PC-9 (cell line): ENCODE data around the gene RXRA. TPM values are rescaled to one million over a fixed set of nuclear protein-coding genes. Genes with fewer than 3 reads are reported as not detected.

Experiments
- BruUV-seq: library from RNA; stranded (reverse); fragments of 400-500 nt; replicated peaks from 2 replicates; lab custom pipeline; 2021; lab: Mats Ljungman, UMichigan
- CTCF ChIA-PET: fragments of 300-600 bp; sonication (Branson Sonifier 250); formaldehyde crosslinking; loops from one replicate; lab custom pipeline; 2022; ENCODE audit warnings: antibody characterized with exemption; lab: Charles Lee
- POLR2A ChIA-PET: fragments of 300-600 bp; sonication (Branson Sonifier 250); formaldehyde crosslinking; loops from one replicate; lab custom pipeline; 2022; ENCODE audit warnings: antibody characterized with exemption; ENCODE audit not compliant: unreplicated experiment; lab: Charles Lee
- DNase-seq, 2 experiments: peaks; one replicate each; pipeline versions ENCODE4 v3.0.0 to v3.0.0-alpha.2; 2015 to 2022; ENCODE audit warnings: mixed read lengths in 1 of 2
- H2AFZ ChIP-seq: fragments of 200-600 bp; sonication (generic); 2 replicates; pipeline ENCODE4 v1.8.1; 2017; ENCODE audit warnings: antibody characterized with exemption
- H3F3A ChIP-seq: fragments of 200-600 bp; sonication (generic); 2 replicates; pipeline ENCODE4 v1.8.1; 2017; ENCODE audit warnings: antibody characterized with exemption, mild to moderate bottlenecking, low read depth; ENCODE audit not compliant: insufficient read depth
- H3K27ac ChIP-seq: fragments of 200-600 bp; sonication (generic); 2 replicates; pipeline ENCODE4 v1.6.1; 2016; ENCODE audit warnings: mixed run types
- H3K27me3 ChIP-seq: fragments of 200-600 bp; sonication (generic); 2 replicates; pipeline ENCODE4 v1.6.1; 2016; ENCODE audit warnings: low read depth, mixed run types; ENCODE audit not compliant: insufficient read depth
- H3K36me3 ChIP-seq: fragments of 200-600 bp; sonication (generic); 2 replicates; pipeline ENCODE4 v1.6.1; 2016; ENCODE audit warnings: low read depth, mixed run types
- H3K4me1 ChIP-seq: fragments of 200-600 bp; sonication (generic); replicated peaks from 2 replicates; pipeline ENCODE4 v1.6.1; 2016; ENCODE audit warnings: mixed run types; ENCODE audit not compliant: insufficient read depth
- H3K4me2 ChIP-seq: fragments of 200-600 bp; sonication (generic); 2 replicates; pipeline ENCODE4 v1.6.1; 2017; ENCODE audit warnings: mixed run types
- H3K4me3 ChIP-seq: fragments of 200-600 bp; sonication (generic); 2 replicates; pipeline ENCODE4 v1.6.1; 2016; ENCODE audit warnings: mixed run types
- H3K79me2 ChIP-seq: fragments of 200-600 bp; sonication (generic); 2 replicates; pipeline ENCODE4 v1.6.1; 2017; ENCODE audit warnings: low read depth, mixed run types
- H3K9me2 ChIP-seq: fragments of 200-600 bp; sonication (generic); 2 replicates; pipeline ENCODE4 v1.8.1; 2017; ENCODE audit warnings: mild to moderate bottlenecking; ENCODE audit not compliant: insufficient read depth
- H3K9me3 ChIP-seq: fragments of 200-600 bp; sonication (generic); 2 replicates; pipeline ENCODE4 v1.8.1; 2016; ENCODE audit warnings: low read depth; ENCODE audit not compliant: insufficient read depth
- H4K20me1 ChIP-seq: fragments of 200-600 bp; sonication (generic); 2 replicates; pipeline ENCODE4 v1.8.1; 2017; ENCODE audit not compliant: insufficient read depth
- EZH2 ChIP-seq: fragments of 200-600 bp; sonication (generic); IDR thresholded peaks from 2 replicates; pipeline ENCODE4 v1.8.0; 2017; ENCODE audit warnings: antibody characterized with exemption, low read depth
- intact Hi-C: fragments of 100-400 bp; cut with micrococcal nuclease; formaldehyde crosslinking; loops from one replicate; pipeline ENCODE4 v1.10.0; 2022; ENCODE audit not compliant: unreplicated experiment
- total RNA-seq: library from RNA; stranded (reverse); gene quantifications from 2 replicates; pipeline ENCODE4 v1.2.3, GENCODE V29; 2021
- TF ChIP-seq, protein P1 (sequence below): fragments of 200-600 bp; sonication (generic); conservative IDR thresholded peaks from 2 replicates; pipeline ENCODE4 v1.6.1; 2017; ENCODE audit warnings: mixed run types, antibody characterized with exemption, mild to moderate bottlenecking, moderate library complexity

The RXRA gene
- total RNA-seq, 1 experiment from 2014 or later, result 146 TPM

DNA sequence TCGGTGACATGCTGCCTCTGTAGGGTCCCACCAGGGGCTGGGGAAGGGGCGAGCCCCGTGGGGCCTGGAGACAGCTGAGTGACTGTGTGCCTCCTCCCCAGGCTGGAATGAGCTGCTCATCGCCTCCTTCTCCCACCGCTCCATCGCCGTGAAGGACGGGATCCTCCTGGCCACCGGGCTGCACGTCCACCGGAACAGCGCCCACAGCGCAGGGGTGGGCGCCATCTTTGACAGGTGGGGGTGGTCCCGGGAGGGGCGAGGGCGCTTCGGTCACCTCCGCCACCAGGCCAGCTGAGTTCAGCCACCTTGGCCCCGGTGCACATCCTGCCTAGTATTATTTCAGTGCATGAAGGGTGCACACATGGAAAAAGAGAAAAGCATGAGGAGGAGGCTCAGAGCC is 102.8 kb downstream of the RXRA start:
- H3K9me3 ChIP-seq, result no peaks in the 10 kb centered on the region
- H3K4me2 ChIP-seq, result no peak overlapping the region
- ChIA-PET POLR2A (no interaction called here), CTCF (interaction anchor here (0.6 kb wide), 1 partner anchor 388 kb away, joined by 4 read pairs; no protein-coding TSS in a partner anchor)
- H3F3A ChIP-seq, result no peaks in the 10 kb centered on the region
- H3K27ac ChIP-seq, result no peak overlapping the region
- no peaks in the 10 kb centered on the region for H3K79me2 ChIP-seq
- H4K20me1 ChIP-seq, result peaks cover 10% of the 10 kb centered on the region; the same call in 1 of the 2 replicates
- intact Hi-C loops, result no loop called here
- H3K4me1 ChIP-seq, result no peaks in the 10 kb centered on the region
- 0 out of 2 replicates have a peak, but pooled peaks cover 2% of the 10 kb centered on the region for H3K36me3 ChIP-seq
- no peak overlapping the region for H3K4me3 ChIP-seq
- H3K9me2 ChIP-seq, result no peaks in the 10 kb centered on the region
- no peak for DNase-seq
- no peak overlapping the region for H2AFZ ChIP-seq
- no peaks in the 10 kb centered on the region for H3K27me3 ChIP-seq
- BruUV-seq, result no TSS peak
- TF ChIP-seq EZH2, result no peak
- TF ChIP-seq, protein P1, sequence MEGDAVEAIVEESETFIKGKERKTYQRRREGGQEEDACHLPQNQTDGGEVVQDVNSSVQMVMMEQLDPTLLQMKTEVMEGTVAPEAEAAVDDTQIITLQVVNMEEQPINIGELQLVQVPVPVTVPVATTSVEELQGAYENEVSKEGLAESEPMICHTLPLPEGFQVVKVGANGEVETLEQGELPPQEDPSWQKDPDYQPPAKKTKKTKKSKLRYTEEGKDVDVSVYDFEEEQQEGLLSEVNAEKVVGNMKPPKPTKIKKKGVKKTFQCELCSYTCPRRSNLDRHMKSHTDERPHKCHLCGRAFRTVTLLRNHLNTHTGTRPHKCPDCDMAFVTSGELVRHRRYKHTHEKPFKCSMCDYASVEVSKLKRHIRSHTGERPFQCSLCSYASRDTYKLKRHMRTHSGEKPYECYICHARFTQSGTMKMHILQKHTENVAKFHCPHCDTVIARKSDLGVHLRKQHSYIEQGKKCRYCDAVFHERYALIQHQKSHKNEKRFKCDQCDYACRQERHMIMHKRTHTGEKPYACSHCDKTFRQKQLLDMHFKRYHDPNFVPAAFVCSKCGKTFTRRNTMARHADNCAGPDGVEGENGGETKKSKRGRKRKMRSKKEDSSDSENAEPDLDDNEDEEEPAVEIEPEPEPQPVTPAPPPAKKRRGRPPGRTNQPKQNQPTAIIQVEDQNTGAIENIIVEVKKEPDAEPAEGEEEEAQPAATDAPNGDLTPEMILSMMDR, result no peak

- H3K9me2 ChIP-seq, result no peaks in the 10 kb centered on the region
- no peak overlapping the region for H3K4me2 ChIP-seq
- TF ChIP-seq EZH2, result no peak
- TF ChIP-seq, protein P1, result no peak
- H3K79me2 ChIP-seq, result no peaks in the 10 kb centered on the region
- no peaks in the 10 kb centered on the region for H3K9me3 ChIP-seq
- H3F3A ChIP-seq, result no peaks in the 10 kb centered on the region; the same call in 1 of the 2 replicates
- ChIA-PET CTCF (interaction anchor here (0.6 kb wide), 1 partner anchor 388 kb away, joined by 4 read pairs; no protein-coding TSS in a partner anchor), POLR2A (no interaction called here)
- H3K4me1 ChIP-seq, result no peaks in the 10 kb centered on the region
- intact Hi-C loops, result no loop called here
- no peak overlapping the region for H3K4me3 ChIP-seq
- 0 out of 2 replicates have a peak, but pooled peaks cover 6% of the 10 kb centered on the region for H3K36me3 ChIP-seq
- no peak overlapping the region for H3K27ac ChIP-seq
- no peak overlapping the region for H2AFZ ChIP-seq
- no TSS peak for BruUV-seq
- H4K20me1 ChIP-seq, result peaks cover 10% of the 10 kb centered on the region; the same call in 1 of the 2 replicates
- no peaks in the 10 kb centered on the region for H3K27me3 ChIP-seq
- DNase-seq, result no peak
Observed at GRCh38 chr9:134429481-134429880, 103.2 kb downstream of the RXRA start.

DNA sequence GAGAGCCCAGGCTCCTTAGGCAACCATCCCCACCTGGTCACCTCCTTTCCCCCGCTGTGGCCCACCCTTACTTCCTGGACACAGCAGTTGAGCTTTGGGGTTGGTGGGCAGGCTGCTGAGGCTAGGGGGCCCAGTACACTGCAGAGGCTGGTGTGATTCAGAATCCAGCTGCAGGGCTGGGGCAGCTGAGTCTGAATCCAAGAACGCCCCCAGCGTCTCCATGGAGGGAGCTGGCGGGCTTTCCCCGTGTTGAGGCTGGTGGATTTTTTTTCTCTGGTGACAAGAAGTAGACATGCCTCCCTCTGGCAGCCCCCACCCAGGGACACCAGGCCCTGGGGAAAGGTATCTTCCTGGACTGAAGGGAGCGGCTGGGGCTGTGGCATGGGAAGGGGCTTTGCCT is 104.8 kb downstream of the RXRA start:
- intact Hi-C loops, result no loop called here
- peaks cover 10% of the 10 kb centered on the region; the same call in 1 of the 2 replicates for H4K20me1 ChIP-seq
- TF ChIP-seq EZH2, result no peak
- TF ChIP-seq, protein P1, result no peak
- no peaks in the 10 kb centered on the region for H3K4me1 ChIP-seq
- H3K79me2 ChIP-seq, result no peaks in the 10 kb centered on the region
- H3K27ac ChIP-seq, result no peak overlapping the region
- DNase-seq, result no peak
- no TSS peak for BruUV-seq
- H3K36me3 ChIP-seq, result peaks cover 6% of the 10 kb centered on the region; the same call in 1 of the 2 replicates
- H2AFZ ChIP-seq, result no peak overlapping the region
- ChIA-PET CTCF (no interaction called here), POLR2A (no interaction called here)
- no peaks in the 10 kb centered on the region for H3K27me3 ChIP-seq
- no peak overlapping the region for H3K4me2 ChIP-seq
- no peaks in the 10 kb centered on the region for H3K9me2 ChIP-seq
- no peak overlapping the region for H3K4me3 ChIP-seq
- H3F3A ChIP-seq, result no peaks in the 10 kb centered on the region; the same call in 1 of the 2 replicates
- H3K9me3 ChIP-seq, result no peaks in the 10 kb centered on the region
